ENCODE measurements around the gene FBH1. TPM values are rescaled to one million over a fixed set of nuclear protein-coding genes. Genes with fewer than 3 reads are reported as not detected.

FBH1 gene
- total RNA-seq (10 to 100 TPM; 33.9 to 34.2 TPM), total RNA-seq (38.3 to 198 (median 95.4) reads per million in 172 experiments)
- polyA plus RNA-seq (2013, experiment 1 of 2), result 51.1 TPM
- 68.5 TPM for polyA plus RNA-seq (2013, experiment 2 of 2)

- no peaks in the 10 kb centered on the region for H3K9me3 Mint-ChIP-seq
- peak; percentile 87 for ATAC-seq (ENCODE audit: poor library complexity)
- peak within 1 kb of the TSS in 1 of 2 donors; percentile 51 for H3K27ac ChIP-seq (ENCODE audit: low read depth in 1 of 2, low read length in 2 of 2)
- peaks cover 60% of the 10 kb centered on the region for H3K4me1 Mint-ChIP-seq (ENCODE audit: low read depth)
- peak within 1 kb of the TSS; percentile 95 for H3K4me3 Mint-ChIP-seq
- no peaks in the 10 kb centered on the region for H3K27me3 ChIP-seq (ENCODE audit: control insufficient read depth in 1 of 2, insufficient read depth in 2 of 2, low read length in 2 of 2)
- ChIA-PET POLR2A (interaction anchor here (0.7 to 2.0 kb wide), 25 partner anchors 9 to 1521 kb away, joined by 3 to 24 read pairs (median 4); partner anchors contain the start of genes GDI2, SFMBT2 and TASOR2), CTCF (interaction anchor here (0.8 to 1.4 kb wide), 3 partner anchors 16 to 77 kb away, joined by 3 to 5 read pairs (median 3); partner anchors contain the start of gene GDI2)
- peak within 1 kb of the TSS; percentile 80 for H3K27ac Mint-ChIP-seq
- peak; percentile 94 to 99 (median 96) for DNase-seq
- peaks cover 15% of the 10 kb centered on the region for H3K36me3 ChIP-seq (ENCODE audit: insufficient read depth, low read length)
- H3K4me1 ChIP-seq (ENCODE audit: insufficient read depth, low read length), result peaks cover 32% of the 10 kb centered on the region
- TF ChIP-seq CTCF (IDR thresholded peaks at IDR 0.05), result no peak
- no peaks in the 10 kb centered on the region for H3K9me3 ChIP-seq (ENCODE audit: control insufficient read depth in 1 of 2, insufficient read depth in 1 of 2, low read length in 2 of 2)
- intact Hi-C loops (cut with DNase I, micrococcal nuclease), result loop anchor here (1.0 to 5.0 kb wide), 6 partner anchors 17 to 272 kb away; partner anchors contain the start of genes GDI2 (in 1 of the 2), IL15RA (in 1 of the 2) and RBM17 (in 1 of the 2)
- peak within 1 kb of the TSS; percentile 79 for H3K4me3 ChIP-seq (ENCODE audit: low read length)
- H3K36me3 Mint-ChIP-seq (ENCODE audit: low read depth), result peaks cover 37% of the 10 kb centered on the region
- no peaks in the 10 kb centered on the region for H3K27me3 Mint-ChIP-seq
Measured at GRCh38 chr10:5889624-5890451, at the start of gene FBH1, which contains the start of gene ANKRD16. FBH1 (plus strand) TSS chr10:5890243; CDS start chr10:5890346, 103 bp downstream. ANKRD16 (minus strand) TSS chr10:5889893; CDS start chr10:5889354, 539 bp downstream.

- no peak for ATAC-seq (ENCODE audit: poor library complexity)
- Mint-ChIP-seq H3K27ac (no peak overlapping the region), H3K4me3 (no peak overlapping the region), H3K27me3 (no peaks in the 10 kb centered on the region), H3K9me3 (no peaks in the 10 kb centered on the region), H3K4me1 (ENCODE audit: low read depth) (no peaks in the 10 kb centered on the region), H3K36me3 (ENCODE audit: low read depth) (no peaks in the 10 kb centered on the region)
- H3K9me3 ChIP-seq (ENCODE audit: control insufficient read depth in 1 of 2, insufficient read depth in 1 of 2, low read length in 2 of 2), result no peaks in the 10 kb centered on the region
- H3K4me1 ChIP-seq (ENCODE audit: insufficient read depth, low read length), result no peaks in the 10 kb centered on the region
- no peak overlapping the region for H3K27ac ChIP-seq (ENCODE audit: low read depth in 1 of 2, low read length in 2 of 2)
- TF ChIP-seq CTCF (IDR thresholded peaks at IDR 0.05), result no peak
- ChIA-PET POLR2A (no interaction called here), CTCF (no interaction called here)
- DNase-seq, result peak in 1 of 14 experiments; percentile 12
- H3K4me3 ChIP-seq (ENCODE audit: low read length), result no peak overlapping the region
- intact Hi-C loops (cut with DNase I, micrococcal nuclease), result no loop called here
- no peaks in the 10 kb centered on the region for H3K36me3 ChIP-seq (ENCODE audit: insufficient read depth, low read length)
- peaks cover 0 to 2% of the 10 kb centered on the region in 2 experiments for H3K27me3 ChIP-seq (ENCODE audit: control insufficient read depth in 1 of 2, insufficient read depth in 2 of 2, low read length in 2 of 2)
Measured at GRCh38 chr10:5840314-5841307, 49.4 kb upstream of the FBH1 start.

GRCh38 chr10:5841965-5842364, 48.1 kb upstream of the FBH1 start:
- intact Hi-C loops (cut with DNase I, micrococcal nuclease), result no loop called here
- no peak overlapping the region for H3K4me3 Mint-ChIP-seq
- Histone ChIP-seq H3K4me3 (ENCODE audit: low read length) (no peak overlapping the region), H3K27ac (ENCODE audit: low read depth in 1 of 2, low read length in 2 of 2) (no peak overlapping the region), H3K36me3 (ENCODE audit: insufficient read depth, low read length) (no peaks in the 10 kb centered on the region), H3K9me3 (ENCODE audit: control insufficient read depth in 1 of 2, insufficient read depth in 1 of 2, low read length in 2 of 2) (no peaks in the 10 kb centered on the region), H3K27me3 (ENCODE audit: control insufficient read depth in 1 of 2, insufficient read depth in 2 of 2, low read length in 2 of 2) (peaks cover 0 to 2% of the 10 kb centered on the region in 2 experiments), H3K4me1 (ENCODE audit: insufficient read depth, low read length) (no peaks in the 10 kb centered on the region)
- ChIA-PET CTCF (no interaction called here), POLR2A (no interaction called here)
- no peaks in the 10 kb centered on the region for H3K4me1 Mint-ChIP-seq (ENCODE audit: low read depth)
- no peak for DNase-seq
- ATAC-seq (ENCODE audit: poor library complexity), result no peak
- no peak for TF ChIP-seq CTCF (IDR thresholded peaks at IDR 0.05)
- H3K27me3 Mint-ChIP-seq, result no peaks in the 10 kb centered on the region
- no peaks in the 10 kb centered on the region for H3K9me3 Mint-ChIP-seq
- no peaks in the 10 kb centered on the region for H3K36me3 Mint-ChIP-seq (ENCODE audit: low read depth)
- no peak overlapping the region for H3K27ac Mint-ChIP-seq
